Heart left ventricle (tissue), 13 donors: ENCODE measurements around the gene SYT3.

ENCODE experiments used
- POLR2A ChIP-seq, 2 donors: fragments of 450-650 bp; IDR thresholded peaks; one replicate each; pipeline ENCODE4 v1.6.1; 2017; ENCODE audit warnings: antibody characterized with exemption in 2 of 2, mild to moderate bottlenecking in 2 of 2, moderate library complexity in 2 of 2
- TF ChIP-seq, protein P1 (sequence below), 12 donors: fragments of 200-600 bp; sonication (generic) in 4 of 12; IDR thresholded peaks; one replicate each; pipeline versions ENCODE4 v1.5.0 to v1.8.0; 2018 to 2022; ENCODE audit warnings: antibody characterized with exemption in 12 of 12, mild to moderate bottlenecking in 5 of 12
- donor health status: ischemic (EF 13 %, LVEDD 7.1; RV severe dilation, severe dysfunction).
- donor health status: DM: no; HTN: yes; CAD: no.
- donor health status: DM: no; HTN: no; CAD: no.
- donor health status: ischemic (EF 25% LVEDD 6.9; RV normal size, moderate dysfunction).
- donor health status: ischemic (EF 25% LVEDD 5.7; RV mildly dilated, moderate dysfunction).
- donor health status: ischemic (EF 35%, LVEDD 5.7; RV mildly dilated, moderate dysfunction).
- donor health status: nonischemic (EF 11% LVEDD 7.7; RV severe dilation, severe dysfunction).
- donor health status: DM: yes; HTN: yes; CAD: no.
- donor health status: PGD.
- donor health status: ischemic (EF 29% LVEDD 5.4; RV normal size, mild dysfunction).
- donor health status: nonischemic (EF 23%, LVEDD 6.1; RV moderate dilation, normal function).

DNA sequence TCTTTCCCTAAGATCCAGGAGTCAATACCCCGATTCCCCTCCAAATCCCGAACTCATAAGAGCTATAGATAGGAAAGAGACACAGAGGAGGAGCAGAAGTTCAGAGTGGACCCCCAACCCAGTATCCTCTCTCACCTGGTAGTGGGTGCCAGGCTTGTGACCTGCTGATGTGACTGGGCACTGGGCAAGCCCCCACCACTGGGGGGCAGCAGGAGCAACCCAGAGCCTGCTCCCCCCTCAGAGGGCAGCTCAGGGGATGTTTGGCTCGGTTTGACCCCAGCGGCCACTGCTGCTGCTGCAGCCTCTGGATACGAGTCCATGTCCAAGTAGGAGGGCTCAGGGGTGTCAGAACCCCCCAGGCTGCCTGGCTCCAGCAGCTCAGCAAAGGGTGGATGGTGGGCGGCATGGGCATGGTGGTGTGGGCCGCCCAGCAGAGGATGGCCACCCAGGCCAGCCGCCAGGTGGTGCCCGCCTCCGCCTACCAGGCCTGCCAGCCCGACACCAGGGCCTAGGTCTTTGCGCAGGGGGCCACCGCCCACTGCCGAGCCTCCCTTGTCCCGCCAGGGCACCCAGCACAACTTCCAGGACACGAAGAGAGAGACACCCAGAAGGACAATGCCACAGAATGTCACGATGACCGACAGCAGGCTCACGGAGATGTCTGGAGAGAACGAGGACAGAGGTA, 7.4 kb downstream of the SYT3 start:
- TF ChIP-seq, protein P1, sequence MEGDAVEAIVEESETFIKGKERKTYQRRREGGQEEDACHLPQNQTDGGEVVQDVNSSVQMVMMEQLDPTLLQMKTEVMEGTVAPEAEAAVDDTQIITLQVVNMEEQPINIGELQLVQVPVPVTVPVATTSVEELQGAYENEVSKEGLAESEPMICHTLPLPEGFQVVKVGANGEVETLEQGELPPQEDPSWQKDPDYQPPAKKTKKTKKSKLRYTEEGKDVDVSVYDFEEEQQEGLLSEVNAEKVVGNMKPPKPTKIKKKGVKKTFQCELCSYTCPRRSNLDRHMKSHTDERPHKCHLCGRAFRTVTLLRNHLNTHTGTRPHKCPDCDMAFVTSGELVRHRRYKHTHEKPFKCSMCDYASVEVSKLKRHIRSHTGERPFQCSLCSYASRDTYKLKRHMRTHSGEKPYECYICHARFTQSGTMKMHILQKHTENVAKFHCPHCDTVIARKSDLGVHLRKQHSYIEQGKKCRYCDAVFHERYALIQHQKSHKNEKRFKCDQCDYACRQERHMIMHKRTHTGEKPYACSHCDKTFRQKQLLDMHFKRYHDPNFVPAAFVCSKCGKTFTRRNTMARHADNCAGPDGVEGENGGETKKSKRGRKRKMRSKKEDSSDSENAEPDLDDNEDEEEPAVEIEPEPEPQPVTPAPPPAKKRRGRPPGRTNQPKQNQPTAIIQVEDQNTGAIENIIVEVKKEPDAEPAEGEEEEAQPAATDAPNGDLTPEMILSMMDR (IDR thresholded peaks at IDR 0.05), result no peak
- no peak for TF ChIP-seq POLR2A (IDR thresholded peaks at IDR 0.05)
